GM12864 (cell line): Measurements from ENCODE around the gene ZHX3.

ENCODE experiments used
- DNase-seq: peaks from one replicate; pipeline ENCODE4 v3.0.0-alpha.2; 2011; ENCODE audit warnings: low read depth
- H3K4me3 ChIP-seq: 2 replicates; pipeline ENCODE4 v1.5.1; 2011; ENCODE audit warnings: mild to moderate bottlenecking, low read depth, low read length, control low read depth
- TF ChIP-seq, protein P1 (sequence below): IDR thresholded peaks from 2 replicates; pipeline ENCODE4 v1.5.1; 2011; ENCODE audit warnings: low read depth, mild to moderate bottlenecking, moderate library complexity, low read length, control low read depth, inconsistent platforms; ENCODE audit errors: missing control alignments

ZHX3 gene

DNA sequence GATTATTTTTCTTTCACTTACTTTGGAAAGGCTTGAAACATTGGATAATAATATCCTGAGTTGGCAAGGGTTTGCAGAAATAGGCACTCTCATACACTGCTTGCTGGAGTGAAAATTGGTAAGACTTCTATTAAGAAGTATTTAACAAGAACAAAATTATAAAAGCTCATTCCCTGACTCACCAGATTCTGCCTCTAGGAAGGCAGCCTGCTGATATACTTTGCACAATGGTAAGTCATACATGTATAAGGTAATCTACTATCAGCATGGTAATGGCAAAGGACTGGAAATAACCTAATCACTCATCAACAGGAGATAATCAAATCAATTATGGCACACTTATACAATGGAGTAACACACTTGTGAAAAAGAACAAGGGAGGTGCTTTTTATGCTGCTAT, 94.4 kb downstream of the ZHX3 start:
- TF ChIP-seq, protein P1, sequence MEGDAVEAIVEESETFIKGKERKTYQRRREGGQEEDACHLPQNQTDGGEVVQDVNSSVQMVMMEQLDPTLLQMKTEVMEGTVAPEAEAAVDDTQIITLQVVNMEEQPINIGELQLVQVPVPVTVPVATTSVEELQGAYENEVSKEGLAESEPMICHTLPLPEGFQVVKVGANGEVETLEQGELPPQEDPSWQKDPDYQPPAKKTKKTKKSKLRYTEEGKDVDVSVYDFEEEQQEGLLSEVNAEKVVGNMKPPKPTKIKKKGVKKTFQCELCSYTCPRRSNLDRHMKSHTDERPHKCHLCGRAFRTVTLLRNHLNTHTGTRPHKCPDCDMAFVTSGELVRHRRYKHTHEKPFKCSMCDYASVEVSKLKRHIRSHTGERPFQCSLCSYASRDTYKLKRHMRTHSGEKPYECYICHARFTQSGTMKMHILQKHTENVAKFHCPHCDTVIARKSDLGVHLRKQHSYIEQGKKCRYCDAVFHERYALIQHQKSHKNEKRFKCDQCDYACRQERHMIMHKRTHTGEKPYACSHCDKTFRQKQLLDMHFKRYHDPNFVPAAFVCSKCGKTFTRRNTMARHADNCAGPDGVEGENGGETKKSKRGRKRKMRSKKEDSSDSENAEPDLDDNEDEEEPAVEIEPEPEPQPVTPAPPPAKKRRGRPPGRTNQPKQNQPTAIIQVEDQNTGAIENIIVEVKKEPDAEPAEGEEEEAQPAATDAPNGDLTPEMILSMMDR, result no peak
- no peak for DNase-seq
- H3K4me3 ChIP-seq, result no peak overlapping the region

GRCh38 chr20:41222703-41223102, 94.8 kb downstream of the ZHX3 start:
- H3K4me3 ChIP-seq, result no peak overlapping the region
- no peak for DNase-seq
- TF ChIP-seq, protein P1, result no peak

GRCh38 chr20:41222296-41222695, 95.2 kb downstream of the ZHX3 start:
- no peak overlapping the region for H3K4me3 ChIP-seq
- DNase-seq, result no peak
- TF ChIP-seq, protein P1, result no peak

GRCh38 chr20:41221614-41222218, 95.8 kb downstream of the ZHX3 start:
- H3K4me3 ChIP-seq, result no peak overlapping the region
- TF ChIP-seq, protein P1, result no peak
- DNase-seq, result no peak

DNA sequence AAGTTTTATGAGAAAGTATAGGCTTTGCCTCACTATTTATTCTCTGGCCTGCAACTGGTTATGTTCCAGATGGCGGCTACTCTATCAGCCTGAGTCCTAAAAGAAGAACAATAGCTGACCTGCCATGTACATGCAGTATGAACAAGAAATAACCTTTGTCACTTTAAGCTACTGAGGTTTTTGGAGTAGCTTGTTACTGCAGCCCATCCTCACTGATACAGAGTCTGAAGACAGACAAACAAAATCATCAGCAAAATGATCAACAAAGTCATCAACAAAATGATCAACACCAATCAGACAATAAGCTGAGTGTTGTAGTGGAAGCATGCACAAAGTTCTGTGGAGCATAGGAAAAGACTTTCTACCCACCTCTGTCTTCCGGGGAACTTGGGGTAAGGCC, 97.7 kb downstream of the ZHX3 start:
- no peak overlapping the region for H3K4me3 ChIP-seq
- DNase-seq, result no peak
- TF ChIP-seq, protein P1, result no peak

DNA sequence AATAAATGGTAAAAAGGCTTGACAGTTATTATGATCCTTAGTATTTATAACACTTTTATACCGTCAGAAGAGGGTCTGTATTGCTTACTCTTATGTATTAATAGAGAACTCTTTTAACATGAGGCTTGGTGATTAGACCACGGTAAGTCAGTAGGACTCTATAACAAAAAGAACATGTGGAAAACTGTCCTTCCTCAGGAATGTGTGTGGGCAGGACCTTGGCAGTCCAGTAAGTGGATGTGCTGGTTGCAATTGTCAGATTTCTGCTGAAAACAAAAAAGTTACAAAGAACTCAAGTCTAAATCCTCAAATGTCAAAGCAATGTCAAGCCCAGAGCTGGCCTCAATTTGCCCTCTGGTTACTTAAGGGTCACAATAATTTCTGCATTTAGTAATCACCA, 99.1 kb downstream of the ZHX3 start:
- H3K4me3 ChIP-seq, result no peak overlapping the region
- no peak for DNase-seq
- TF ChIP-seq, protein P1, result no peak

- DNase-seq, result no peak
- no peak overlapping the region for H3K4me3 ChIP-seq
- TF ChIP-seq, protein P1, result no peak
These were observed 100.1 kb downstream of the ZHX3 start for GRCh38 chr20:41217422-41217821.
